HL-60 (cell line): Measurements from ENCODE around the gene MKRN1.

Experiments
- DNase-seq, 2 experiments: peaks; one replicate each; pipeline ENCODE4 v3.0.0-alpha.2; 2010 to 2020; ENCODE audit warnings: low read depth in 1 of 2, low spot score in 1 of 2
- H3K27ac ChIP-seq: fragments of 250-450 bp; sonication (Bioruptor Pico); replicated peaks from 2 replicates; pipeline ENCODE4 v1.5.1; 2020; ENCODE audit warnings: mild to moderate bottlenecking, moderate library complexity
- H3K27me3 ChIP-seq: fragments of 250-450 bp; sonication (Bioruptor Pico); 2 replicates; pipeline ENCODE4 v1.5.1; 2021; ENCODE audit warnings: mild to moderate bottlenecking, moderate library complexity; ENCODE audit not compliant: insufficient read depth, poor library complexity, severe bottlenecking
- H3K4me3 ChIP-seq: replicated peaks from 2 replicates; pipeline ENCODE4 v1.5.1; 2011; ENCODE audit warnings: mild to moderate bottlenecking, control low read depth, low read length; ENCODE audit not compliant: insufficient read depth
- GABPA ChIP-seq: IDR thresholded peaks from 2 replicates; pipeline ENCODE4 v1.6.1; 2012; ENCODE audit warnings: low read depth
- POLR2AphosphoS5 ChIP-seq: IDR thresholded peaks from 2 replicates; pipeline ENCODE4 v1.6.1; 2012; ENCODE audit warnings: low read depth
- SPI1 ChIP-seq: IDR thresholded peaks from 2 replicates; pipeline ENCODE4 v1.6.1; 2012; ENCODE audit warnings: low read depth, mild to moderate bottlenecking, borderline replicate concordance
- TF ChIP-seq, protein P1 (sequence below): IDR thresholded peaks from 2 replicates; pipeline ENCODE4 v1.6.1; 2012; ENCODE audit warnings: low read depth; ENCODE audit not compliant: insufficient replicate concordance
- TF ChIP-seq, protein P2 (sequence below): IDR thresholded peaks from one replicate; pipeline ENCODE4 v1.5.1; 2011; ENCODE audit warnings: low read length, control low read depth, inconsistent platforms; ENCODE audit not compliant: insufficient read depth

MKRN1 gene

DNA sequence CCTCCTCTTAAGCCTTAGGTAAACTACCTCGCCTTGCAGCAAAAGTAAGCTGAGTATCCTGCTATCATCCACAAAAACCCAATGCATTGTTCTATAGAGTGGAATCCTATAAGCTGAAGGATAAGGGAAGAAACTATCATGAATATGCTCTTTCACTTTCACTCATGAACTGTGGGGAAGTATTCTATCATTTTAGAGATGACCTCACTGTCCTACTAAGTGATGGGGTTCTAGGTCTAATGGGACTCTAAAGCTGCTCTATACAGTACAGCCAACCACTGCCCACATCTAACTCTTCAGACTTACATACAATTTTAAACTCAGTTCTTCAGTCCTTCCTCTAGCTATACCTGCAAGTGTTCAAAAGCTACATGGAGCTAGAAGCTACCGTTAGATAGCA lies 16.2 kb downstream of the MKRN1 start:
- H3K4me3 ChIP-seq: no peak overlapping the region
- TF ChIP-seq POLR2AphosphoS5 (no peak), SPI1 (no peak), GABPA (no peak)
- TF ChIP-seq, protein P1, sequence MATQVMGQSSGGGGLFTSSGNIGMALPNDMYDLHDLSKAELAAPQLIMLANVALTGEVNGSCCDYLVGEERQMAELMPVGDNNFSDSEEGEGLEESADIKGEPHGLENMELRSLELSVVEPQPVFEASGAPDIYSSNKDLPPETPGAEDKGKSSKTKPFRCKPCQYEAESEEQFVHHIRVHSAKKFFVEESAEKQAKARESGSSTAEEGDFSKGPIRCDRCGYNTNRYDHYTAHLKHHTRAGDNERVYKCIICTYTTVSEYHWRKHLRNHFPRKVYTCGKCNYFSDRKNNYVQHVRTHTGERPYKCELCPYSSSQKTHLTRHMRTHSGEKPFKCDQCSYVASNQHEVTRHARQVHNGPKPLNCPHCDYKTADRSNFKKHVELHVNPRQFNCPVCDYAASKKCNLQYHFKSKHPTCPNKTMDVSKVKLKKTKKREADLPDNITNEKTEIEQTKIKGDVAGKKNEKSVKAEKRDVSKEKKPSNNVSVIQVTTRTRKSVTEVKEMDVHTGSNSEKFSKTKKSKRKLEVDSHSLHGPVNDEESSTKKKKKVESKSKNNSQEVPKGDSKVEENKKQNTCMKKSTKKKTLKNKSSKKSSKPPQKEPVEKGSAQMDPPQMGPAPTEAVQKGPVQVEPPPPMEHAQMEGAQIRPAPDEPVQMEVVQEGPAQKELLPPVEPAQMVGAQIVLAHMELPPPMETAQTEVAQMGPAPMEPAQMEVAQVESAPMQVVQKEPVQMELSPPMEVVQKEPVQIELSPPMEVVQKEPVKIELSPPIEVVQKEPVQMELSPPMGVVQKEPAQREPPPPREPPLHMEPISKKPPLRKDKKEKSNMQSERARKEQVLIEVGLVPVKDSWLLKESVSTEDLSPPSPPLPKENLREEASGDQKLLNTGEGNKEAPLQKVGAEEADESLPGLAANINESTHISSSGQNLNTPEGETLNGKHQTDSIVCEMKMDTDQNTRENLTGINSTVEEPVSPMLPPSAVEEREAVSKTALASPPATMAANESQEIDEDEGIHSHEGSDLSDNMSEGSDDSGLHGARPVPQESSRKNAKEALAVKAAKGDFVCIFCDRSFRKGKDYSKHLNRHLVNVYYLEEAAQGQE: no peak
- TF ChIP-seq, protein P2, sequence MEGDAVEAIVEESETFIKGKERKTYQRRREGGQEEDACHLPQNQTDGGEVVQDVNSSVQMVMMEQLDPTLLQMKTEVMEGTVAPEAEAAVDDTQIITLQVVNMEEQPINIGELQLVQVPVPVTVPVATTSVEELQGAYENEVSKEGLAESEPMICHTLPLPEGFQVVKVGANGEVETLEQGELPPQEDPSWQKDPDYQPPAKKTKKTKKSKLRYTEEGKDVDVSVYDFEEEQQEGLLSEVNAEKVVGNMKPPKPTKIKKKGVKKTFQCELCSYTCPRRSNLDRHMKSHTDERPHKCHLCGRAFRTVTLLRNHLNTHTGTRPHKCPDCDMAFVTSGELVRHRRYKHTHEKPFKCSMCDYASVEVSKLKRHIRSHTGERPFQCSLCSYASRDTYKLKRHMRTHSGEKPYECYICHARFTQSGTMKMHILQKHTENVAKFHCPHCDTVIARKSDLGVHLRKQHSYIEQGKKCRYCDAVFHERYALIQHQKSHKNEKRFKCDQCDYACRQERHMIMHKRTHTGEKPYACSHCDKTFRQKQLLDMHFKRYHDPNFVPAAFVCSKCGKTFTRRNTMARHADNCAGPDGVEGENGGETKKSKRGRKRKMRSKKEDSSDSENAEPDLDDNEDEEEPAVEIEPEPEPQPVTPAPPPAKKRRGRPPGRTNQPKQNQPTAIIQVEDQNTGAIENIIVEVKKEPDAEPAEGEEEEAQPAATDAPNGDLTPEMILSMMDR: no peak
- H3K27me3 ChIP-seq: no peaks in the 10 kb centered on the region
- DNase-seq: no peak
- H3K27ac ChIP-seq: no peak overlapping the region

DNA sequence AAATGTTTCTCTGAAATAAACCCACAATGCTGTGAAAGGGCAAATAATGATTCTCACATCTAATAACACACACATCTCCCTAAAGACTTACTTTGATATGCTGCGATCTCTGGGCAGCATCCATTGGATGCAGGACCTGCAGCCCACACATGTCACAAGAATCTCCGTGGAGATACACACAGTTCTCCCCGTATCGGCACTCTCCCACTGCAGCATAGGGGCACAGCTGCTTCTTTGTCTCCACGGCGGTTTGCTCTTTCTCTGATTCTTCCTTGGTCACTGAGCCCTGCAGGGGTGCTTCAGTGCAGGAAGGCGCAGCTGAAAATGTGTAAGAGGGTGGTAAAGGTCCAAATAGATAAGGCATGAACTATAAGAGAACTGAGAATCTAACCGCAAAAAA lies 20.4 kb downstream of the MKRN1 start:
- no peak overlapping the region for H3K4me3 ChIP-seq
- H3K27ac ChIP-seq: no peak overlapping the region
- no peaks in the 10 kb centered on the region for H3K27me3 ChIP-seq
- DNase-seq: no peak
- TF ChIP-seq SPI1: no peak
- TF ChIP-seq, protein P2: no peak
- TF ChIP-seq, protein P1: no peak
- no peak for TF ChIP-seq GABPA
- TF ChIP-seq POLR2AphosphoS5: no peak

DNA sequence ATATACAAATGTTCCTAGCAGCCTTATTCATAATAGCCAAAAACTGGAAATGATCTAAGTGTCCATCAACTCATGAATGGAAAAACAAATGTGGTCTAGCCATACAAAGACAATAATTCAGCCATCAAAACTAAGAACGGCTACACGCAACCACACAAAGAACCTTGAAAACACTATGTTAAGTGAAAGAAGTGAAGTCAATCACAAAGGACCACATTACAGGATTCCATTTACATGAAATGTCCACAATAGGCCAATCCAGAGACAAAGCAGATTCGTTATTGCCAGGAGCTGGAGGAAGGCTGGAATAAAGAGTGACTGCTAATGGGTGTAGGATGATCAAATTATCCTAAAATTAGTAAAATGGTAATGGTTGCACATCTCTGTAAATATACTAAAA lies 21.1 kb downstream of the MKRN1 start:
- no peak for DNase-seq
- TF ChIP-seq GABPA: no peak
- no peak overlapping the region for H3K27ac ChIP-seq
- H3K4me3 ChIP-seq: no peak overlapping the region
- no peaks in the 10 kb centered on the region for H3K27me3 ChIP-seq

DNA sequence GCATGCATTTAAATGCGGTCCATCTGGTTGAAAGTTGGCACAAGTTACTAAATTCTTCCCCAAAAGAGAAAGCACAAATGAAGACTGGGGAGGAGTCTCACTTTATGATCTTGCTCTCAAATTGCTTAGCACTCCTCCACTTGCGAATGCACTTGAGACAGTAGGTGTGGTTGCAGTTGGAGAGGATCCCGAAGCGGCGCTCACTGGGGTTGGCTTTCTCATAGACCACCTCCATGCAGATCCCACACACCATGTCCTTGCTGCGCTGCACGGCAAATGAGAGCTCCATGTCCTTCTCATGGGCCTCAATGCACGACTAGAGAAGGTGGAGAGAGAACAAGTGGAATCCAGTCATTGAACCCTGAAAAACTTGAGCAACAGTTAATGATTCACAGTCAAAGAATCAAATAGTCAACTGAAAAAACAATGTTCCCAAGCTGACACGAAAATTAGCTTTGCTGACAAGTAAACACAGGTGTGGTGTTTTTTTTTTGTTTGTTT lies 22.7 kb downstream of the MKRN1 start:
- Histone ChIP-seq H3K27ac (no peak overlapping the region), H3K27me3 (no peaks in the 10 kb centered on the region), H3K4me3 (no peak overlapping the region)
- DNase-seq: no peak
- TF ChIP-seq SPI1: no peak

DNA sequence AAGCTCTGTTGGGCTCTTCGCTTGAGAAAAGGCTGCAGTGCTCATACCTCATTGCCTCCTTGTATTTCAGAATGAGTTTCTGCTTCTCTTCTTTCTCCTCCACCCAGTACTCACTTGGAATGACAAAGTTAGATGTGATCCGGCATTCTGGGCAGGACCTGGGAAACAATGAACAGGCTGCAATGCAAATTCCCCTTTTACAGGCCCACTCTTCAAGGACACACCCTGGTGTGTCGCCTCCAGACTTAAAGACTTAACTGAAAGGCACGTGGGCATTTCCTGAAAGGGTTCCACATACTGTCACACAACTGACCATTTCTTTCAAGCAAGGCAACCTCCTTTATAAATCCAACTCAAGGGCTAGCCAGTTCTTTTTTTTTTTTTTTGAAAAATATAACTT lies 23.6 kb downstream of the MKRN1 start:
- no peak overlapping the region for H3K27ac ChIP-seq
- H3K4me3 ChIP-seq: no peak overlapping the region
- TF ChIP-seq, protein P1: no peak
- TF ChIP-seq, protein P2: no peak
- no peak for TF ChIP-seq GABPA
- TF ChIP-seq POLR2AphosphoS5: no peak
- TF ChIP-seq SPI1: no peak
- no peak for DNase-seq
- no peaks in the 10 kb centered on the region for H3K27me3 ChIP-seq
